HL-60/S4 (cell line): ENCODE results near the gene TLR8.
"Not testable (repeated sequence)": the region's sequence is repeated elsewhere in the genome, so short reads cannot be mapped to it uniquely, and the experiment has no call there.

ENCODE experiments used
- in situ Hi-C: fragments of 300-500 bp; cut with MboI; formaldehyde crosslinking; loops from 2 replicates; pipeline ENCODE4 v1.14.3; 2022; ENCODE audit warnings: low sequenced_read_pairs

TLR8 gene

GRCh38 chrX:12896935-12897334 is 9.5 kb upstream of the TLR8 start:
- in situ Hi-C loops = no loop called here

DNA sequence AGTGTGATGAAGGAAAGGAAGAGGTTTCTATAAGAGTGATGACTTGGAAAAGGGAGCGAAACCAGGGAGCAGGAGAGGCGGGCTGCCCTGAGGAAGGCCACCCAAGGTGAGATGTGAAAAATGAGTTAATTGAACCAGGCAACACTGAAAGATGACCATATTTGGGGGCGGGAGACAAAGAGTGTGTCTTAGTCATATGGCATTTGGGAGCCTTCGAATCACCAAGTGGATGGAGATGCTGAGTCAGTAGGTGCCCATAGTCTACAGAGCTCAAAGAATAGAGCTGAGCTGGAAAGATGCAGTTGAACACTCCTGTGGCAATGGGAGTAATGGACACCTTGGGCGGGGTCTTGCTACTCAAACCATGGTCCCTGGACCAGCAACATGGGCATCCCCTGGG is 8.3 kb upstream of the TLR8 start:
- in situ Hi-C loops = no loop called here

- in situ Hi-C loops = no loop called here
These were observed 6.9 kb upstream of the TLR8 start for GRCh38 chrX:12899506-12899905.

- in situ Hi-C loops = no loop called here
These were observed 4.9 kb upstream of the TLR8 start for GRCh38 chrX:12901486-12901885.

DNA sequence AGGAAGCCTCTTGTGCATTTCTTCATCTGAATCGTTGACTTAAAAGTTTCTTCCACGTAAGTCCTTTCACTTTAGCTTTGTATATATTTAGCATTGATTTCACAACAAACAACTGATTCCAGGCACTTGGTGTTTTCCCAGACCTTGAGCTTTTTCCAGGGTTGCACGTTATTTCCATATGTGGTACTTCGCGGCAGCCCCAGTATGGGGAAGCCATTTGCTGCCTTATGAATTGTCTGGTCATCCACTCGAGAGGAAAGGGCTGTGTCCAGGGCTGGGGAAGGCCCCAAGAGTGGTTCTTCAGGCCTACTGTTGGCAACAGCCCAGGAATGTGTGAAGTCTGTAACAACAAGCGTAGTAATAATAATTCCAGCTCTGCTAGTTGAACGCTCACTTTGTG is 2.8 kb upstream of the TLR8 start:
- in situ Hi-C loops = no loop called here

GRCh38 chrX:12910423-12911121 is 4.2 kb downstream of the TLR8 start:
- in situ Hi-C loops = no loop called here

- in situ Hi-C loops = no loop called here
These were observed 4.7 kb downstream of the TLR8 start for GRCh38 chrX:12911122-12911470.

DNA sequence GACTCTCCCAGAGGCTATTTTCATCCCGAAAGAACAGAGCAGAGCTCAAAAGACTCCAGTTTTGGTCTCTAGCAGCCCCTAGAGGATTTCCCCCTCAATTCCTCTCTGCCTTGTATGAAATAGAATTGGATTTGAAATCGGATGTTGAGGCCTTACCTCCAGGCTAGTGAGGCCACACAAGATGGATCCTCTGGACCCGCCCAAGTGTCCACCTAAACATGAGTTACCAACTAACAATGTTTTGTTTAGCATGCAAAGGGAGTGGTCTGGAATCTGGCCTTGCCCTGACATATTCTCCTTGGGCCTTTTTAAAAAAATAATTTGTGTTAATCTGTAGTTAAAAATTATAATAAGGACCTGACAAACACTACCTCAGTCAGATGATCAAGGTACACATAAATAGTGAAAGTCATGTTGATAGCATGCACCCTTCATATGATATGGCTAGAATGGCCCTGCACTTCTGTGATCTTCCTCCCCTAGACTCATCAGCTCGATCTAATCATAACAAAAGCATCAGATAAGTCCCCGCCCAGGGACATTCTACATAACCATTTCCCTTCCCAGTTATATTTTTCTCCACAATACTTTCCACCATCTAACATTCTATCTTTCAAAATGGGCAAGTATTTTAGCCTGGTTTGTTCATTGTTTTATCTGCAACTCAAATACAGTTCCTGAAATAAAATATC is 6.5 kb downstream of the TLR8 start:
- in situ Hi-C loops = no loop called here

DNA sequence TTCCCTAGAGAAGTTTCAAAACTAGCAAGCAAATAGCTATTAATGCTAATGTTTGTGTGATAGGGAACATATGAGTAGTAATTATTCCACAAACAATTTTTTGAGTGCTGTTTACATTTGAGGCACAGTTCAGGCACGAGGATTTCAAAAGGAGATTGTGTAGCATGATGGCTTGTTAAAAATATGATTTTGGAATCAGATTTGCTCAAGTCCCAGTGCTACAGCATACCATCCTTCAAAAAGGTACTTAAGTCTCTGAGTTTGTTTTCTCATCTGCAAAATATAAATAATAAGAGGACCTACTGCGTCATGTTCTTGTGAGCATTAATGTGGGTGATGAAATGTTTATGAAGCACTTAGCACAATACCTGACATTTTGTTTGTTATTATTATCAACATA is 11.3 kb downstream of the TLR8 start:
- in situ Hi-C loops = no loop called here

DNA sequence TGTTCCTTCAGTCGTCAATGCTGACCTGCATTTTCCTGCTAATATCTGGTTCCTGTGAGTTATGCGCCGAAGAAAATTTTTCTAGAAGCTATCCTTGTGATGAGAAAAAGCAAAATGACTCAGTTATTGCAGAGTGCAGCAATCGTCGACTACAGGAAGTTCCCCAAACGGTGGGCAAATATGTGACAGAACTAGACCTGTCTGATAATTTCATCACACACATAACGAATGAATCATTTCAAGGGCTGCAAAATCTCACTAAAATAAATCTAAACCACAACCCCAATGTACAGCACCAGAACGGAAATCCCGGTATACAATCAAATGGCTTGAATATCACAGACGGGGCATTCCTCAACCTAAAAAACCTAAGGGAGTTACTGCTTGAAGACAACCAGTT is 12.6 kb downstream of the TLR8 start:
- in situ Hi-C loops = no loop called here

DNA sequence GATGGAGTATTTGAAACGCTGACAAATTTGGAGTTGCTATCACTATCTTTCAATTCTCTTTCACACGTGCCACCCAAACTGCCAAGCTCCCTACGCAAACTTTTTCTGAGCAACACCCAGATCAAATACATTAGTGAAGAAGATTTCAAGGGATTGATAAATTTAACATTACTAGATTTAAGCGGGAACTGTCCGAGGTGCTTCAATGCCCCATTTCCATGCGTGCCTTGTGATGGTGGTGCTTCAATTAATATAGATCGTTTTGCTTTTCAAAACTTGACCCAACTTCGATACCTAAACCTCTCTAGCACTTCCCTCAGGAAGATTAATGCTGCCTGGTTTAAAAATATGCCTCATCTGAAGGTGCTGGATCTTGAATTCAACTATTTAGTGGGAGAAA is 13.2 kb downstream of the TLR8 start:
- in situ Hi-C loops = no loop called here

GRCh38 chrX:12920990-12921389 is 14.6 kb downstream of the TLR8 start:
- in situ Hi-C loops = no loop called here

GRCh38 chrX:12921886-12922598 is 15.6 kb downstream of the TLR8 start:
- in situ Hi-C loops = no loop called here

DNA sequence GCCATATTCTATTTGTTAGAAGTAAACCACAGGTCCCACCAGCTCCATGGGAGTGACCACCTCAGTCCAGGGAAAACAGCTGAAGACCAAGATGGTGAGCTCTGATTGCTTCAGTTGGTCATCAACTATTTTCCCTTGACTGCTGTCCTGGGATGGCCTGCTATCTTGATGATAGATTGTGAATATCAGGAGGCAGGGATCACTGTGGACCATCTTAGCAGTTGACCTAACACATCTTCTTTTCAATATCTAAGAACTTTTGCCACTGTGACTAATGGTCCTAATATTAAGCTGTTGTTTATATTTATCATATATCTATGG is 16.1 kb downstream of the TLR8 start:
- in situ Hi-C loops = no loop called here

DNA sequence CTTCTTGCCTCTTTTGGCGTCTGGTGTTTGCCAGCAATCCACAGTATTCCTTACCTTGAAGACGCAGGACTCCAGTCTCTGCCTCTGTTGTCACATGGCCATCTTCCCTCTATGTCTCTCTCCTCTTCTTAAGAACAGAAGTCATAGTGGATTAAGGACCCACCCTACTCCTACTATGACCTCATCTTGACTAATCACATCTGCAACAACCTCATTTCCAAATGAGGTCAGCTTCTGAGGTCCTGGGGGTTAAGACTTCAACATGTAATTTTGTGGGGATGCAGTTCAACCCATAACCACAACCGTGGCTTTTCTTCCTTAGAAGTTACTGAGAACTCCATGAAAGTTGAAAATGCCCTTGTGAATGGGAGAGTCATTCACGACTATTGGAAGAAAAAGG is 23.3 kb downstream of the TLR8 start:
- in situ Hi-C loops = no loop called here

DNA sequence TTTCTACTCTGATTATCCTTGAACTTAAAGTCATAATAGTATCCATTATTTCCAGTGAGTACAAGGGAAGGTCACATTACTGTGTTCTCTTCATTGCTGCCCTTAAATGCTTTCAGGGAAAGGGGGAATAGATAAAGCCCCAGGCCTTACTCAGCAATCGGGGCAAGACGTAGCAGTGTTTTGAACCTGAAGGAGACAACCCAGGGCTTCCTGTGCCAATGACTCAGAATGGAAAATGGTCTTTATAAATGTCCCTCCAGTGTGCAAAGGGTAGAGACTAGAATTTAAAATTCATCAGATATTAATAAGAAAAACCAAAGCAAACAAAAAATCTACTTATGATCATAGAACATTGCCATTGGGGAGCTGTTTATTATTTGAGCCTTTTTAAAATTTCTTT is 23.7 kb downstream of the TLR8 start:
- in situ Hi-C loops = no loop called here

- in situ Hi-C loops = no loop called here
These were observed 25.8 kb downstream of the TLR8 start for GRCh38 chrX:12932244-12932643.

GRCh38 chrX:12934850-12935249 is 28.4 kb downstream of the TLR8 start:
- in situ Hi-C loops = no loop called here

DNA sequence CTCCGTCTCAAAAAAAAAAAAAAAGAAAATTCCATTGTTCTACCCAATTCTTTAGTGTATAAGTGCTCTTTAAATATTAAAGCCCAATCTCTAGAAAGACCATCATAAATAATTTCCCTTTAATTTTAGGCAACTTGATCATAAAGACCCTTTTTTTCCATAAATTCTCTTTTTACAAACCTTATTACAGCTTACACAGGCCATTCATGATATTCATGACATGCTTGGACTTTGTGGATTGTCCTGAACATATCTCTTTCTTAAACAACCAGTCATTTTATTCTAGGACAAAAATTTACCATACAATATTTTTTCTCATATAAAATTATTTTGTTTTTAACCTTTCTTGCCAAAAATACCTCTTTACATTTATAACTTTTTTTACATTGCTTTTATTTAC is 30.5 kb downstream of the TLR8 start:
- in situ Hi-C loops = no loop called here

DNA sequence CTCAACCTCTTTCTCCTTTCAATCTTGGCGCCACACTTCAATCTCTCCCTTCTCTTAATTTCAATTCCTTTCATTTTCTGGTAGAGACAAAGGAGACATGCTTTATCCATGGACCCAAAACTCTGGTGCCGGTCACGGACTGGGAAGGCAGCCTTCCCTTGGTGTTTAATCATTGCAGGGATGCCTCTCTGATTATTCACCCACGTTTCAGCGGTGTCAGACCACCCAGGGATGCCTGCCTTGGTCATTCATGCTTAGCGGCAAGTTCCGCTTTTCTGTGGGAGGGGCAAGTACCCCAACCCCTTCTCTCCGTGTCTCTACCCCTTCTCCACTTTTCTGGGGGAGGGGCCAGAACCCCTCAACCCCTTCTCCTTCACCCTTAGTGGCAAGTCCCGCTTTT is 34.1 kb downstream of the TLR8 start:
- in situ Hi-C loops = not testable (repeated sequence)

GRCh38 chrX:12943592-12943991 is 37.2 kb downstream of the TLR8 start:
- in situ Hi-C loops = not testable (repeated sequence)

- in situ Hi-C loops = not testable (repeated sequence)
These were observed 38.0 kb downstream of the TLR8 start for GRCh38 chrX:12944452-12944851.
